Neural progenitor cell (in vitro differentiated cells): ENCODE data around the gene EFNB2. TPM values are rescaled to one million over a fixed set of nuclear protein-coding genes. Genes with fewer than 3 reads are reported as not detected.
A peak's percentile ranks its signal among the peaks of the same experiment; 100 is the strongest.

ENCODE experiments used
- DNase-seq: peaks from one replicate; pipeline ENCODE4 v3.0.0-alpha.2; 2016; ENCODE audit warnings: low spot score
- H2AFZ ChIP-seq: fragments of 200-600 bp; sonication (generic); replicated peaks from 2 replicates; pipeline ENCODE4 v1.6.1; 2016; ENCODE audit warnings: antibody characterized with exemption
- H3F3A ChIP-seq: fragments of 200-600 bp; sonication (generic); 2 replicates; pipeline ENCODE4 v1.6.1; 2016; ENCODE audit warnings: antibody characterized with exemption, low read depth
- H3K27ac ChIP-seq: fragments of 200-600 bp; sonication (generic); 2 replicates; pipeline ENCODE4 v1.5.1; 2016; ENCODE audit warnings: mild to moderate bottlenecking
- H3K27me3 ChIP-seq: fragments of 200-600 bp; sonication (generic); 2 replicates; pipeline ENCODE4 v1.6.1; 2016; ENCODE audit warnings: mild to moderate bottlenecking, moderate library complexity
- H3K36me3 ChIP-seq: fragments of 200-600 bp; sonication (generic); 2 replicates; pipeline ENCODE4 v1.5.1; 2016
- H3K4me1 ChIP-seq: fragments of 200-600 bp; sonication (generic); 2 replicates; pipeline ENCODE4 v1.6.1; 2016; ENCODE audit warnings: mixed run types
- H3K4me2 ChIP-seq: fragments of 200-600 bp; sonication (generic); 2 replicates; pipeline ENCODE4 v1.6.1; 2016
- H3K4me3 ChIP-seq: fragments of 200-600 bp; sonication (generic); 2 replicates; pipeline ENCODE4 v1.5.1; 2016
- H3K79me2 ChIP-seq: fragments of 200-600 bp; sonication (generic); 2 replicates; pipeline ENCODE4 v1.6.1; 2016; ENCODE audit warnings: low read depth
- H3K9ac ChIP-seq: fragments of 200-600 bp; sonication (generic); 2 replicates; pipeline ENCODE4 v1.6.1; 2016
- H3K9me3 ChIP-seq: fragments of 200-600 bp; sonication (generic); 2 replicates; pipeline ENCODE4 v1.5.1; 2016; ENCODE audit warnings: low read depth
- H4K20me1 ChIP-seq: fragments of 200-600 bp; sonication (generic); 2 replicates; pipeline ENCODE4 v1.6.1; 2016; ENCODE audit warnings: low read depth
- H3K27ac Mint-ChIP-seq: 3 replicates; pipeline ENCODE4 v1.8.0; 2021; ENCODE audit warnings: mixed read lengths
- H3K27me3 Mint-ChIP-seq: 2 replicates; pipeline ENCODE4 v1.8.0; 2022; ENCODE audit warnings: low read depth, mild to moderate bottlenecking, inconsistent platforms, moderate library complexity, mixed read lengths; ENCODE audit not compliant: insufficient read depth
- H3K36me3 Mint-ChIP-seq: 3 replicates; pipeline ENCODE4 v1.8.0; 2021; ENCODE audit warnings: mixed read lengths
- H3K4me1 Mint-ChIP-seq: 3 replicates; pipeline ENCODE4 v1.8.0; 2021; ENCODE audit warnings: mixed read lengths
- H3K4me3 Mint-ChIP-seq: 3 replicates; pipeline ENCODE4 v1.8.0; 2021; ENCODE audit warnings: mild to moderate bottlenecking, moderate library complexity, mixed read lengths
- H3K9me3 Mint-ChIP-seq: 3 replicates; pipeline ENCODE4 v1.8.0; 2020; ENCODE audit warnings: mixed read lengths
- EZH2 ChIP-seq: fragments of 200-600 bp; sonication (generic); IDR thresholded peaks from 2 replicates; pipeline ENCODE4 v1.6.1; 2017; ENCODE audit warnings: antibody characterized with exemption, mild to moderate bottlenecking, moderate library complexity
- EZH2phosphoT487 ChIP-seq: fragments of 200-600 bp; sonication (generic); IDR thresholded peaks from 2 replicates; pipeline ENCODE4 v1.6.1; 2017; ENCODE audit warnings: antibody characterized with exemption
- total RNA-seq: library from RNA; depleted of rRNA; stranded (reverse); fragments of >200 nt; gene quantifications from 2 replicates; pipeline ENCODE4 v1.2.3, GENCODE V29; 2015; ENCODE audit warnings: low replicate concordance
- TF ChIP-seq, protein P1 (sequence below): fragments of 200-600 bp; sonication (generic); IDR thresholded peaks from 2 replicates; pipeline ENCODE4 v1.5.1; 2017; ENCODE audit warnings: antibody characterized with exemption, mild to moderate bottlenecking

Gene EFNB2, protein sequence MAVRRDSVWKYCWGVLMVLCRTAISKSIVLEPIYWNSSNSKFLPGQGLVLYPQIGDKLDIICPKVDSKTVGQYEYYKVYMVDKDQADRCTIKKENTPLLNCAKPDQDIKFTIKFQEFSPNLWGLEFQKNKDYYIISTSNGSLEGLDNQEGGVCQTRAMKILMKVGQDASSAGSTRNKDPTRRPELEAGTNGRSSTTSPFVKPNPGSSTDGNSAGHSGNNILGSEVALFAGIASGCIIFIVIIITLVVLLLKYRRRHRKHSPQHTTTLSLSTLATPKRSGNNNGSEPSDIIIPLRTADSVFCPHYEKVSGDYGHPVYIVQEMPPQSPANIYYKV
- 88.7 and 101 TPM in 2 replicates for total RNA-seq

DNA sequence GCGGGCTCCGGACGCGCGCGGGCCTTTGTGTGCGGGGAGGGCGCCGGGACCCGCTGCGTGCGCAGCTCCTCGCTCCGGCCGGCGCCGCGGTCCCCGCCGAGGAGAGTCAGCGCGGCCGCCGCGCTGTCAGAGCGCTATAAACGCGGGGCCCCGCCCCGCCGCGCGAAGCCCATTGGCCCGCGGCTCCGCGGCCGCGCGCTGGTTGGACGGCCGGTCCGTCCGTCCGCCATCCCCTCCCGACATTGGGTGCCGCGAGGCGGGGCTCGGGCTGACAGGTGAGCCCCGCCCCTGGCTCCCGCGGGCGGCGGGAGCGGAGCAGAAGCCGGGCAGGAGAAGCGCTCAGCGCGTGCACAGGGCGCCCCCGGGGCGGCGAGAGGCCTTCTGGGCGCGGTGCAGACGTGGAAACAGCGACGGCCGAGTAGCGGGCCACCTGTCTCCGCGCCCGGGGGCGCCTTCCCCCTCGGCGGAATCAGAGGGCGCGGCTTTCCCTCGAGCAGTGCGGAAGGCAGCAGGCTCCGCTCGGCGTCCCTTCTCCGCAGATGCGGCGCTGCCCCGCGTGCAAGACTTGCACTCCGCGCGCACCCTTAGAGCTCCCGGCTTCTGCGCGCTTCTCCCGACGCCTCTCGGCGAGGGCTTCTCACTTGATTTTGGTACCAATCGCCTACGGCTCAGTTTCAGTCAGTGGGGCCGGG is at the start of gene EFNB2:
EFNB2 (minus strand) TSS at position 111 of the 692 bp plus-strand sequence. CDS start 698 bp downstream, outside the sequence.
- Mint-ChIP-seq H3K36me3 (peaks cover 15% of the 10 kb centered on the region), H3K4me1 (peaks cover 19% of the 10 kb centered on the region), H3K27ac (peak within 1 kb of the TSS; percentile 79), H3K27me3 (peaks cover 6% of the 10 kb centered on the region), H3K9me3 (no peaks in the 10 kb centered on the region), H3K4me3 (peak within 1 kb of the TSS; percentile 99)
- peaks cover 66% of the 10 kb centered on the region for H3F3A ChIP-seq
- H3K4me2 ChIP-seq = peak within 1 kb of the TSS; percentile 80
- peaks cover 56% of the 10 kb centered on the region for H3K79me2 ChIP-seq
- peak within 1 kb of the TSS; percentile 79 for H3K9ac ChIP-seq
- H3K4me1 ChIP-seq = peaks cover 27% of the 10 kb centered on the region
- no peaks in the 10 kb centered on the region for H3K36me3 ChIP-seq
- peaks cover 71% of the 10 kb centered on the region for H4K20me1 ChIP-seq
- TF ChIP-seq, protein P1, sequence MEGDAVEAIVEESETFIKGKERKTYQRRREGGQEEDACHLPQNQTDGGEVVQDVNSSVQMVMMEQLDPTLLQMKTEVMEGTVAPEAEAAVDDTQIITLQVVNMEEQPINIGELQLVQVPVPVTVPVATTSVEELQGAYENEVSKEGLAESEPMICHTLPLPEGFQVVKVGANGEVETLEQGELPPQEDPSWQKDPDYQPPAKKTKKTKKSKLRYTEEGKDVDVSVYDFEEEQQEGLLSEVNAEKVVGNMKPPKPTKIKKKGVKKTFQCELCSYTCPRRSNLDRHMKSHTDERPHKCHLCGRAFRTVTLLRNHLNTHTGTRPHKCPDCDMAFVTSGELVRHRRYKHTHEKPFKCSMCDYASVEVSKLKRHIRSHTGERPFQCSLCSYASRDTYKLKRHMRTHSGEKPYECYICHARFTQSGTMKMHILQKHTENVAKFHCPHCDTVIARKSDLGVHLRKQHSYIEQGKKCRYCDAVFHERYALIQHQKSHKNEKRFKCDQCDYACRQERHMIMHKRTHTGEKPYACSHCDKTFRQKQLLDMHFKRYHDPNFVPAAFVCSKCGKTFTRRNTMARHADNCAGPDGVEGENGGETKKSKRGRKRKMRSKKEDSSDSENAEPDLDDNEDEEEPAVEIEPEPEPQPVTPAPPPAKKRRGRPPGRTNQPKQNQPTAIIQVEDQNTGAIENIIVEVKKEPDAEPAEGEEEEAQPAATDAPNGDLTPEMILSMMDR = no peak
- TF ChIP-seq EZH2phosphoT487 = no peak
- TF ChIP-seq EZH2 = no peak
- no peak within 1 kb of the TSS for H3K27ac ChIP-seq
- H3K4me3 ChIP-seq = peak within 1 kb of the TSS; percentile 71
- no peaks in the 10 kb centered on the region for H3K9me3 ChIP-seq
- H2AFZ ChIP-seq = no peak within 1 kb of the TSS
- peak; percentile 99 for DNase-seq
- no peaks in the 10 kb centered on the region for H3K27me3 ChIP-seq

DNA sequence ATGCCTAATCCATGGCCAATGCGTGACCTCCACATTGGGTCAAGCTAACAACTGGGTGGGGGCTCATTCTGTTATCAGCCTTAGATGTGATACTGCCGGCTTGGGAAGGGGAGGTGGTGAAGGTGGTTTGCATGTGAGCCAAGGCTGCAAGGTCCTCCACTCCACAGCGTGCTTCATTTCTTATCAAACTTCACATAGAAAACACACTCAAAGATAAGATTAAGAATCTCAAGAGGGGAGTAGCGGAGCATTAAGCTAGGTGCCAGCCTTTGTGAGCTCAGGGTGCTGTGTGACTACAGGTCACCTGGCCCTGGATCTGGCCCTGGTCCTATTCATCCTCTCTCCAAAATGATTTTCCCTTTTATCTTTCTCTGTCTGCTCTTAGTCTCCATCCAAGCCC is 45.8 kb upstream of the EFNB2 start:
- no peaks in the 10 kb centered on the region for H3K4me1 Mint-ChIP-seq
- no peak overlapping the region for H3K4me3 ChIP-seq
- peaks cover 6% of the 10 kb centered on the region for H3K36me3 Mint-ChIP-seq
- no peaks in the 10 kb centered on the region for H3K27me3 ChIP-seq
- no peak overlapping the region for H3K4me3 Mint-ChIP-seq
- no peaks in the 10 kb centered on the region for H3F3A ChIP-seq
- peaks cover 11% of the 10 kb centered on the region for H3K9me3 ChIP-seq
- TF ChIP-seq, protein P1 = no peak
- TF ChIP-seq EZH2phosphoT487 (no peak), EZH2 (no peak)
- H3K4me1 ChIP-seq = no peaks in the 10 kb centered on the region
- H3K27me3 Mint-ChIP-seq = no peaks in the 10 kb centered on the region
- no peak overlapping the region for H2AFZ ChIP-seq
- H4K20me1 ChIP-seq = no peaks in the 10 kb centered on the region
- H3K9ac ChIP-seq = no peak overlapping the region
- H3K27ac ChIP-seq = no peak overlapping the region
- no peak overlapping the region for H3K4me2 ChIP-seq
- H3K36me3 ChIP-seq = no peaks in the 10 kb centered on the region
- H3K27ac Mint-ChIP-seq = no peak overlapping the region
- no peak for DNase-seq
- no peaks in the 10 kb centered on the region for H3K79me2 ChIP-seq
- peaks cover 34% of the 10 kb centered on the region for H3K9me3 Mint-ChIP-seq

DNA sequence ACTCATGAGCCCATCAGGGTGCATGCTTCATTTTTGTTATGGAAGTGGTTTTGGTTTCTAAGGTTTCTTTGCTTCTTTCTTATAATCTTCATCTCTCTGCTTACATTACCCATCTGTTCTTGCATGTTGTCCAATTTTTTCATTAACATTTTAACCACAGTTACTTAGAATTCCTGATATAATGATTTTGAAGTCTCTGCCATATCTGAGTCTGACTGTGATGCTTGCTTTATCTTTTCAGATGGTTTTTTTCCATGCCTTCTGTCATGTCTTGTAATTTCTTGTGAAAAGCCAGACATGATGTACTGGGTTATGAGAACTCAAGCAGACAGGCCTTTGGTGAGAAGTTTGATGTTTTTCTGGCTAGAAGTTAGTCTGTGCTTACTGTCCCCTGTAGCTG is 40.4 kb upstream of the EFNB2 start:
- Histone ChIP-seq H3K4me2 (no peak overlapping the region), H3K36me3 (no peaks in the 10 kb centered on the region), H3K27me3 (no peaks in the 10 kb centered on the region), H3K9ac (no peak overlapping the region), H2AFZ (no peak overlapping the region), H3K79me2 (no peaks in the 10 kb centered on the region), H3K4me3 (no peak overlapping the region), H3K4me1 (no peaks in the 10 kb centered on the region), H4K20me1 (no peaks in the 10 kb centered on the region), H3K9me3 (no peaks in the 10 kb centered on the region), H3K27ac (no peak overlapping the region), H3F3A (peaks cover 6% of the 10 kb centered on the region)
- H3K27me3 Mint-ChIP-seq = no peaks in the 10 kb centered on the region
- no peak for DNase-seq
- peaks cover 3% of the 10 kb centered on the region for H3K36me3 Mint-ChIP-seq
- H3K27ac Mint-ChIP-seq = no peak overlapping the region
- H3K4me3 Mint-ChIP-seq = no peak overlapping the region
- no peaks in the 10 kb centered on the region for H3K4me1 Mint-ChIP-seq
- peaks cover 5% of the 10 kb centered on the region for H3K9me3 Mint-ChIP-seq
- TF ChIP-seq EZH2 = no peak
- TF ChIP-seq, protein P1 = no peak
- TF ChIP-seq EZH2phosphoT487 = no peak
